Activated gamma-delta T cell treated with Interleukin-2 at 50 U/mL for 16 hours (primary cell): ENCODE results near the gene ELOVL5.
"Not testable (repeated sequence)": the region's sequence is repeated elsewhere in the genome, so short reads cannot be mapped to it uniquely, and the experiment has no call there.

Experiments
- DNase-seq: peaks from one replicate; pipeline ENCODE4 v3.0.0-alpha.2; 2020

Gene ELOVL5

DNA sequence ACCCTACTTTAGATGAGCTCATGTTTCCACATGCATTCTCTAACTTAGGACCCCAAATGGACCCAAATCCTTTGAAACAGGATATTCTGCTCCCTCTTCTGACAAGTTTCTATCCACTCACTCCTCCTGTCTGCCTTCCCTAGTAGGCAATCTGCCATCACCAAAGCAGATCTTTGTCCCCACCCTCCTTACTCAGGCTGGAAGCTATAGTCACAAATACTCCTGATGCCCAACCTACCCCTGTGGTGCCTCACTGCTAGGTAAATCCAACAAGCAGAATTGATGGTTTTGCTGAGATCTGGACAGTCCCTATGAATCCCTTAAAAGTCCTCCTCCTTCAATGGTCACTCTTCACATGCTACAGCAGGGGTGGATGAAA, 21.7 kb downstream of the ELOVL5 start:
- no peak for DNase-seq

DNA sequence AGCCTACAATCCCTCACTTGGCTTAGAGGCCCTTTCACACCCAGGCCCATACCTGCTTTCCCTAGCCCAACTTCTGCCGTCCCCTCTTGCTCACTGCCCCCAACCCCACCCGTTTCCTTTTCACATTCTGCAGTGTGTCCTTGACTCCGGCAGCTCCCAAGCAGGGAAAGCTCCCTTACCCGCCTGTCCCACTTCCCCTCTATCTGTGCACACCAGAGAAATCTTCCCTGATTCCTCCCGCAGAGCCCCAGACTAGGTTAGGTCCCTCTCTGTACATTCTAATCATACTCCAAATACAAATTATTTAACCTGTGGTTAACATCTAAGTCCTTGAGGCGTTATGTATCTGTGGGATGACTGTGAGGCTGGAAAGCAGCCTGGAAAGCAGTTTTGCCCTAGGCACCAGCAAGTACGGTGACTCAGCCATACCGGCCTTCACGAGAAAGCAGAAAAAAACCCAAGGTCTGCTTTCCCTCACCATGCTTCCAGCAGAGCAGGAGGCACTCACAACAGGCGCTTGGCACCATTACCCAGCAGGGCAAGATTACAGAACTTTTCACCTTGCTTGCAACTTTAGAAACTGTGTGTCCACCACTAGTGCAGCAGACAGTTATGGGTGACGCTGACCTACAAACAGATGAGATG, 22.3 kb downstream of the ELOVL5 start:
- no peak for DNase-seq

DNA sequence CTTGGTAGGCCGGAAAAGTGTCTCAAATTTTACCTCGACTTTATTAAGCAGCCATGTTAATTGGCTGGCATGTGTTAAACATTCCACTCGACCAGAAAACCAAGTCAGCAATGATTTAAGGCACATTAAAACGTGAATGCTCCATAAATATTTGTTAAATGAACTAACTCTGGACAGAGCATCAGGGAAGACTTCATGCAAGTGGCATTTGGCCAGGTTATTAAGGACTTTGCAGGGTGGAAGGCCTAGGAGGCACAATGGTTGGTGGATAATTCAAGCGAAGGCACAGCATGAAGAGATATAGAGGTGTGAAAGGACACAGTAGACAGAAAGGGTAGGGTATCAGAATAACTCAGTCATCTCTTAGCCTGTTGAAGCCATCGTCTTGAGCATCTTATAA, 23.0 kb downstream of the ELOVL5 start:
- no peak for DNase-seq

DNA sequence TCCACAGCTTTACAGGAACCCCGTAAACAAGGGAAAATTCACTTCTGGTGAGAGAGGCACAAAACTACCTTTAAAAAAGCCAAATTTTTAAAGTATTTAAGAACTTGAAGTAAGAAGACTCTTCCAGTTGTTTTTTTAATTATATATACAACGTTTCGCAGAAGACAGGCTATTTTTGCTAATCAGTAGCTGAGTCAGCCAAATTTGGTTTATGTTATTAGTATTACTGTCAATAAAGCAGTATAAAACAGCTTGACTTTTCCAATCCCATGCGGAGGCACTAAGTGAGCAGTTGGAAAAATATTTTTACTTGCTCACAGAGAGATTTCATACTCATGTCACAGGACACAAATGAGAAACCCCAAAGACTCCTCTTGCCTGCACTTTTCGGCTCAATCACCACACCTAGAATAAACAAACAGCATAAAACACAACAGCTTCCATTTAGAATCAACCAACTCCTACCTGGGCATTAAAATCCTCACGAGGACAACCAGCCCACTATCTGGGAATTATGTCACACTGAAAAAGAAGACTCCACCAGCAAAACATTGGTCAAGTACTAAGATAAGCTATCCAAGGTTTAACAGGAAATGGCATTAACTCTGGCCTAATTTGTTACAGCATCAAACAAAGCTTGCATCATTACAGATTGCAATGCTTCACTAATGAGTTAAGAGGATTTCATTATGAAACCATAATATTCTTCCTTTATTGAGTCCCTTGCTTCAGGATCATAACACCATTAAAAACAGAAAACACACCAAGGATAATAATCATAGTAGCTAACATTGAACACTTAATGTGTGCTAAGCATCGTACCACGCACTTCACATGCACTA, 26.3 kb downstream of the ELOVL5 start:
- no peak for DNase-seq

DNA sequence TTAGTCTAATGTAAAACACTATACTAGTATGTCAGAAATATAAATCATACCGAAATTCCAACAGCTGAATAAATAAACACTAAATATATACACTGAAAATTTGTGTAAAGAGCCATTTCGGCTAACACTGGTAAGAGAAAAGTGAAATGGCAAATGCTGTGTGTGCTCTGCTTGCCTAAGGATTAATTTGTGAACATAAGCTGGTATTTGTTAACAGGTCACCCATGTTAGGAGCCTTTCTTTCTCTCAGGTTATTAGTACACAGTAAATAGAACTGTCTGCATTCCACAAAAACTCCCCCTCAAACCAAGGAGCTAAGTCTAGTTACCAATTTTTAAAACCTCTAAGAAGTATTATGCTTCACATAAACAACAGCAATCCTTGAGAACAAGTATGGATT, 27.0 kb downstream of the ELOVL5 start:
- no peak for DNase-seq

DNA sequence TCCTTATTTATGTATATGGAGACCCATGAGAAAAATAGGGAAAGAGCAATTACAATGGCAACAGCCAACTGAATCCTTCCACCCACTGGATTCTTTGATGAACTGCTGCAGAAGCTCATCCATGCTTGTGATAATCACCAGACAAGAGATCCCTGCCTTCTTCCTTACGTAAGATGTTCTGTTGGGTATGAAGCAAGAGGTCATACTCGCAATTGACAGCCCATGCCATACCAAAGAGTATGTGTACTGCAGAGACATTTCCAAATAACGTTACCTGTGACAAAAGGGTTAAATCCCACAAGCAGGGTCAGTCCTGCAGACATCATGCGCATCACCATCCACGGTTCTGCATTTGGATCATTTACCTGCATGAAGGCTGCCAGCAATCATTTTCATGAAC, 27.8 kb downstream of the ELOVL5 start:
- no peak for DNase-seq

DNA sequence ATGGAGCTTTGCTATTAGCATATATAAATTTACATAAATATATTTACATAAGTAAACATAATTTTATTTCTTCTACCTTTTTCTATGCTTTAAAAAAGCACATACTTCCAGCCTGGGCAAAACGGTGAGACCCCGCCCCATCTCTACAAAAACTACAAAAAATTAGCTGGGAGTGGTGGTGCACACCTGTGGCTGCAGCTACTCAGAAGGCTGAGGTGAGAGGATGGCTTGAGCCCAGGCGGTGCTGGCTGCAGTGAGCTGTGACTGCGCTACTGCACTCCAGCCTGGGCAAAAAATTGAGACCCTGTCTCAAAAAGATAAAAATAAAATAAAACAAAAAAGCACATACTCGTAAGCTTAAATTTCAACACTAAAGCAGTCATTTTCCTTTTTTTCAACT, 30.3 kb downstream of the ELOVL5 start:
- DNase-seq, result no peak

DNA sequence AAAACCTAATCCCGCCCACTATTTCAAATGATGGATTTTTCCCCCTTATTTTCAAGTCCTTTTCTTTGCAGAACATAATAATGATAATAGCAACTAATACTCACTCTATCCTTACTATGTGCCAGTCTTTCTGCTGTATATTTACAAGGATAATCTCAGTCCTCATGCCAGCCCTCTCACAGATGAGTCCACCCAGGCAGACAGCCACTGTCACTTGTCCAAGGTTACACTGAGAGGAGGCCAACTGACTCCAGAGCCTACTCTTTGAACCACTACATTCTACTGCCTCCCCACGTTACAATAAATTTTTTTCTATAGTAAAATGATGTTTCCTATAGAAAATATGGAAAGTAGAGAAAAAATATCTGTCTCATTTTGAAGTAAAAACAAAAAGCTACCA, 30.9 kb downstream of the ELOVL5 start:
- no peak for DNase-seq

DNA sequence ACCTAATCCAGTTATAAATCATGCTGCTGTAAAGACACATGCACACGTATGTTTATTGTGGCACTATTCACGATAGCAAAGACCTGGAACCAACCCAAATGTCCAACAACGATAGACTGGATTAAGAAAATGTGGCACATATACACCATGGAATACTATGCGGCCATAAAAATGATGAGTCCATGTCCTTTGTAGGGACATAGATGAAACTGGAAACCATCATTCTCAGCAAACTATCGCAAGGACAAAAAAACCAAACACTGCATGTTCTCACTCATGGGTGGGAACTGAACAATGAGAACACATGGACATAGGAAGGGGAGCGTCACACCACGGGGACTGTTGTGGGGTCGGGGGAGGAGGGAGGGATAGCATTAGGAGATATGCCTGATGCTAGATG, 31.5 kb downstream of the ELOVL5 start:
- DNase-seq, result not testable (repeated sequence)

DNA sequence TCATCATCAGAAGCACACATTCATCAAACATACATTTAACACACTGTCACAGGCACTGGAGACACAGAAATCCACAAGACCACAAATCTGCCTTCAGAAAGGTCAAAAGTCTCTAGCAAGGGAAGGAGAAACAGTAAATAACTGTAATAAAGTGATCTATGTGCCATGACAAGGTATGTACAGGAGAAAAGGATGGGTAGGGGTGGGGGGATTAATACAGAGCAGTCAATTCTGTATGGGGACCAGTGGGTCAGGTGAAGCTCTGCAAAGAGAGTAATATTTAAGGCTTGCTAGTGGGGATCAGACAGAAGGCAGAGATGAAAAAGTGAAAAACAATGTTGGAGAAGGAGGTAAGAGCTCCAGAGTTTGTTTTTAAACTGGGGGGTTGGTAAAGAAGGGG, 32.6 kb downstream of the ELOVL5 start:
- DNase-seq, result no peak

DNA sequence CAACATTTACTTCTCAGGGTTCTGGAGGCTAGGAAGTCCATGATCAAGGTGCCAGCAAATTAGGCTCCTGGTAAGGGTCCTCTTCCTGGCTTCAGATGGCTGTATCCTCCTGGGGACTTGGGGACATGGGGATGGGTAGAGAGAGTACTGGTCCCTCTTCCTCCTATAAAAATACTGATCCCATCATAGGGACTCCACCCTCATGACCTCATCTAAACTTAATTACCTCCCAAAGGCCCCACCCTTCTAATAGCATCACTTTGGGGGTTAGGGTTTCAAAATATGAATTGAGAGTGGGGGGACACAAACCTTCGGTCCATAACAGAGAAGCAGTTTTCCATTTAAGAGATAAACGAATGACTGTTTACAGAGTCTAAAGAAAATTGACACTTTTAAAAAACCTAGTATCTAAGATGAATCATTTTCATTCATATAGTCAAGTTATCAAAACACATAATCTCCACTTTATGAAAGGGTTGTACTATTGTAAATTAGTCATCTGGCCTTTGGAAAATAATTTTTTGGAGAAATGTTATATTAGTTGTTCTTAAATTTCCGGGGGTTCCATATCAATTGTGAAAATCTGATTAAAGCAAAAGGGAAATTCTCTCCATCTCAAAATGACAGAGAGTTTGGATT, 33.5 kb downstream of the ELOVL5 start:
- no peak for DNase-seq

DNA sequence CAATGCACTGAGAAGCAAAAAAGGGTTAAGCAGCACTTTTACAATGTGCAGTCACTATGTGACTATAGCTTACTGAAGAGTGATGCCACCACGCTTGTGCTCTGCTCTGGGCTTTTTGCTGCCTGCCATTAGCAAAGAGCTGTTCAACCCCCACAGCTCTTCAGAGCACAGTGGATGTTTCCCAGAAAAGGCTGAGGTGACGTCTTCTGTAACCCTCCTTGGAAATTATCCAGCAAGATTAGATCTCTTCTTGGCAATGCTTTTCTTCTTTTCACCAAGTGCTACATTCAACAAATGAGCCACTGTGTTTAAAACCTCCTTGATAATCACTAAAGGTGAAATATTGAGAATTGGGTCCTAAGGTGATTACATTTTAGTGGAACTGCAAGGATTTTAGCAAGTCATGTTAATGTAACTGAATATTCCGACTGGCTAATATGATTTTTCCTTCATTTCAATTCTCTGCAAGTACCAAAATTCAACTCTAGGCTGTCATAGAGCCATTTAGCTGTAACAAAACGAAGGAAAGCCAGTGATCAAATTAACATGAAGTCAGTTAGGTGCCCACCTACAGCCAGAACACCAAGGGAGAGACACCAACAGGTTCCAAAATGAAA, 34.9 kb downstream of the ELOVL5 start:
- DNase-seq, result no peak

DNA sequence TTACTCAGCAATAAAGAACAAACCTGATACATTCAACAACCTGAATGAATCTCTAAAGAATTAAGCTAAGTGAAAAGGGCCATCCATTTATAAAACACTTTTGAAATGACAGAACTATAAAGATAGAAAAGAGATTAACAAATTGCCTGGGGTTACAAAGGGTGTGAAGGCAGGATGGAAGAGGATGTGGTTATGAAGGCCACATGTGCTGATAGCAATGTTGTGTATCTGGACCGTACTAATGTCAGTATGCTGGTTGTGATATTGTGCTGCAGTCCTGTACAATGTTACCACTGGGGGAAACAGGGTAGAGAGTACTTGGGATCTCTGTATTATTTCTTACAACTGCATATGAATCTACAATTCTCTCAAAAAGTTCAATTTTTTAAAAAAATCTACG, 36.4 kb downstream of the ELOVL5 start:
- no peak for DNase-seq

DNA sequence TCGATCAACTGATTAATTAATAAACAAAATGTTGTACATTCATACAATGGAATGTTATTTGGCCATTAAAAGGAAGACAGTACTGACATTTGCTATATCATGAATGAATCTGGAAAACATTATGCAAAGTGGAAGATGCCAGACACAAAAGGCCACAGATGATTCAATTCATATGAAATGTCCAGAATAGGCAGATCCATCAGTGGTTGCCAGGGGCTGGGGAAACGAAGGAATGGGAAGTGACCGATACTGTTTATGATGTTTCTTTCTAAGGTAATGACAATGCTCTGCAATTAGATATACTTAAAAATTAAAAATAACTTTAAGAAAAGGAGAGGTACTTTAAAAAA, 37.2 kb downstream of the ELOVL5 start:
- no peak for DNase-seq

DNA sequence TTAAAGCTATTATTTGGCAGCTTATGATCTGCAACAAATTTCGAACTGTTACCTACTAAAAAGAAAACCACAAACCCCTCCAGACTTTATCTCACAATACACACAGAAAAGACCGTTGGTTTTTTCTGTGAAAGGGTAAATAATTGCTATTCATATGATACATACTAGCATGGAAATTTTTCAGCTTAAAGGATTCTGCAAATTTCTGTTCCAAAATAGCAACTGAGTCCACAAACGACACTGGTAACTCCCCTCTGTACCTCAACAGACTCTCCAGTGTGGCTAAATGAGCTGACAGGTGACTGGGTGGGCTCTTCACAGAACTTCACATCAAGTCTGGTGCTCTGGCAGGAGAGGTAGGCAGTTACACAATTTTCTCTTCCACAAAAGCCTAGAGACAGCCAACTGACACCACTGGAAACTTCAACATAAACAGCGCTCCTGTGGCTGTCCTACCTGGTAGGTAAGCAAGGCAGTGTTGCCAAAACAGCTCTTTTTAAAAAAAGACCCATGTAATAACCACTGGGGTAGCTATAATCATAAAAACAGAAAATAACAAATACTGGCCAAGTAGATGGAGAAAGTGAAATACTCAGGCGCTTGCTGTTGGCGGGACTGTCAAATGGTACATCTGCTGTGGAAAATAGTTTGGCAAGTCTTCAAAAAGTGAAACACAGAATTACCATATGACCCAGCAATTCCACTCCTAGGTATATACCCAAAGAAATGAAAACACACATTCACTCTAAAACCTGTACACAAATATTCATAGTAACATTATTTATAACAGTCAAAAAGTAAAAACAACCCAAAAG, 37.8 kb downstream of the ELOVL5 start:
- DNase-seq, result no peak

DNA sequence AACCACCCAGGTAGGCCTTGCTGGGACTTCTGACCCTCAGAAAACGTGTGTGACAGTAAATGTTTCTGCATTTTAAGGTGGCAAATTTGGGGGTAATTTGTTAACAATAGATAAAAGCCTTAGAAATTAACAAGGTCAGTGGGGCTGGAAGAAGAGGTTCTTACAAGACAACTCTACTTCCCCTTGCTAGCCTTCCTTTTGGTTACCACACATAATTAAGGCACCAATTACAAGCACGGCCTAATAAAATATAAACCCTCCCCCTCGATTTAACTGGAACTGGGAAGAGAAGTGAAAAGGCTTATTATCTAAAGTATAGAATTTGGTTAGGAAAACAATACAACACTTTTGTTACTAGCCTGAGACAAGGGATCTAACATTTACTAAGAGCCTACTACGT, 38.8 kb downstream of the ELOVL5 start:
- DNase-seq, result no peak

DNA sequence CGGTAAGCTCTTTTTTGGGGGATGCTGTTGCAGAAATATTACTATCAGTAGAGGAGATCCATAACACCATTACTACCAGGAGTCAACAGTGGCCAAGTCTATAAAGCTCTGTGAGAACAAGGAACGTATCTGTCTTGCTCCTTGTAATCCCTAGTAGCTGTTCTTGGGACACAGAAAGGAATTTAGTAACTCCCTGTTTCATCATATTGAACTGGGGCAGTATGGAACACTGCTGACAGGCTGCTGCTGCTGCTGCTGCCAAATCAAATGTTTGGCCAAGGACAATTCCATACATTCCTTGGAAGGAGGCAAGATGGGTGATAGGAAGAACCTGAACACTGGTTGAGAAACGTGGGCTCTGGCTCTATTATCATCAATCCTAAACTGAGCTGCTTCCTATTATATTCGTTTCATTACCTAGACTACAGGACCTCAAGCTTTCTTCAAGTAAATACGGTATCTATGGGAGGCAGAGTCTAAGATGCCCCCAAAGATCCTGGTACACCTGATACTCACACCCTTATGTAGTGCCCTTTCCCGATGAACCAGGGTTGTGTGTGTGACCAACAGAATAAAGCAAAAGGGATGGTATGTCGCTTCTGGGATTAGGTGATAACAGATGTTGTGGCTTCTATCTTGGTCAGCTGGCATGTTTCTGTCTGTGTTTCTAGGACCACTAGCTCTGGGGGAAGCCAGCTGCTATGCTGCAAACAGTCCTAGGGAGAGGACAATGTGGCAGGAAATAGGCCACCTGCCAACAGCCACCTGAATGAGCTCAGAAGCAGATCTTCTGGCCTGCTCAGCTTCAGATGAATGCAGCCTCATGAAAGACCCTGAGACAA, 39.5 kb downstream of the ELOVL5 start:
- DNase-seq, result peak; percentile 30

DNA sequence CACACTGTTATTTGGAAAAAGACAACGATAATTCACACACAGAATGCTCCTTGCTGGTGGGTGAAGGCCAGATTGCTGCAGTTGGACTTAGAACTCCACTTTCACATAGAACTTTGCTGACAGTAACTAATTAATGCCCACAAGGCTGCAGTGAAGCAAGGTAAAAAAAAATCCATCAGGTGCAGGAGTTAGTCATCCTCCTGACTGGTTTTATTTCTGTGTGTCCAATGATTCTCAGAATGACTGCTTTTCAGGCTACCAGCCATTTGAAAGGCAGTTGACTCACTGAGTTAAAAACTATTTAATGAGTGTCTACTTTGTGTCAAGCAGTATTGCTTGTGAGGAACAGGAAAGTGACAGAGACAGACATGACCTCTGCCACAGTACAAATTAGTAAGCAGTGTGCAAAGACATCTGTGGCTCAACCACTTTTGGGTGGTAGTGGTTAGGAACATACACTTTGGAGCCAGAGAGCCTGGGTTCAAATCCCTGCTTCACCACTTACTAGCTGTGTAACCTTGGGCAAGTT, 41.9 kb downstream of the ELOVL5 start:
- DNase-seq, result no peak

DNA sequence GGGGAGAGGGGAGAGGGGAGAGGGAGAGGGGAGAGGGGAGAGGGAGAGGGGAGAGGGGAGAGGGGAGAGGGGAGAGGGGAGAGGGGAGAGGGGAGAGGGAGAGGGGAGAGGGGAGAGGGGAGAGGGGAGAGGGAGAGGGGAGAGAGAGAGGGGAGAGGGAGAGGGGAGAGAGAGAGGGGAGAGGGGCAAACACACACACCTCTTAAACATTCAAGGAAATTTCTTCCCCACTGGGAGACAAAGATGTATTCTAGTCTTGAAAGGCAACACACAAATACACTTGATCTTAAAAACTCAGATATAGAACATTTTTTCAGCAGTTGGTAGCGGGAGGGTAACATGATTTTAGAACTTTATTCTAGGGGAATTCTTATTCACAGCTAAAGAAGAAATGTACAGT, 42.5 kb downstream of the ELOVL5 start:
- DNase-seq, result not testable (repeated sequence)

DNA sequence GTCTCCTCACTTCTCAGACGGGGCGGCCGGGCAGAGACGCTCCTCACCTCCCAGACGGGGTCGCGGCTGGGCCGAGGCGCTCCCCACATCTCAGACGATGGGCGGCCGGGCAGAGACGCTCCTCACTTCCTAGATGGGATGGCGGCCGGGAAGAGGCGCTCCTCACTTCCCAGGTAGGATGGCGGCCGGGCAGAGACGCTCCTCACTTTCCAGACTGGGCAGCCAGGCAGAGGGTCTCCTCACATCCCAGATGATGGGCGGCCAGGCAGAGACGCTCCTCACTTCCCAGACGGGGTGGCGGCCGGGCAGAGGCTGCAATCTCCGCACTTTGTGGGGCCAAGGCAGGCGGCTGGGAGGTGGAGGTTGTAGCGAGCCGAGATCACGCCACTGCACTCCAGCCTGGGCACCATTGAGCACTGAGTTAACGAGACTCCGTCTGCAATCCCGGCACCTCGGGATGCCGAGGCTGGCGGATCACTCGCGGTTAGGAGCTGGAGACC, 43.2 kb downstream of the ELOVL5 start:
- DNase-seq, result not testable (repeated sequence)

DNA sequence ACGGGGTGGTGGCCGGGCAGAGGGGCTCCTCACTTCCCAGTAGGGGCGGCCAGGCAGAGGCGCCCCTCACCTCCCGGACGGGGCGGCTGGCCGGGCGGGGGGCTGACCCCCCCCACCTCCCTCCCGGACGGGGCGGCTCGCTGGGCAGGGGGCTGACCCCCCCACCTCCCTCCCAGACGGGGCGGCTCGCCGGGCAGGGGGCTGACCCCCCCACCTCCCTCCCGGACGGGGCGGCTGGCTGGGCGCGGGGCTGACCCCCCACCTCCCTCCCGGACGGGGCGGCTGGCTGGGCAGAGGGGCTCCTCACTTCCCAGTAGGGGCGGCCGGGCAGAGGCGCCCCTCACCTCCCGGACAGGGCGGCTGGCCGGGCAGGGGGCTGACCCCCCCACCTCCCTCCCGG, 43.8 kb downstream of the ELOVL5 start:
- DNase-seq, result not testable (repeated sequence)
